ACHN (cell line): ENCODE data around the gene DNTT.
"Not testable (repeated sequence)": the region's sequence is repeated elsewhere in the genome, so short reads cannot be mapped to it uniquely, and the experiment has no call there.

Source experiments
- DNase-seq: peaks from one replicate; pipeline ENCODE4 v3.0.0-alpha.2; 2015
- in situ Hi-C: cut with HindIII; loops from 2 replicates; pipeline ENCODE4 v1.10.0; 2017; ENCODE audit warnings: low sequenced_read_pairs, low pct_ligation_motif_present, low pct_unique_long_range_greater_than_20kb

The DNTT gene

GRCh38 chr10:96297486-96297885 is 6.7 kb upstream of the DNTT start:
- in situ Hi-C loops, result no loop called here

GRCh38 chr10:96298362-96298761 is 5.9 kb upstream of the DNTT start:
- in situ Hi-C loops, result no loop called here
- no peak for DNase-seq

More at GRCh38 chr10:96297486-96297885, 6.7 kb upstream of the DNTT start:
- no peak for DNase-seq

DNA sequence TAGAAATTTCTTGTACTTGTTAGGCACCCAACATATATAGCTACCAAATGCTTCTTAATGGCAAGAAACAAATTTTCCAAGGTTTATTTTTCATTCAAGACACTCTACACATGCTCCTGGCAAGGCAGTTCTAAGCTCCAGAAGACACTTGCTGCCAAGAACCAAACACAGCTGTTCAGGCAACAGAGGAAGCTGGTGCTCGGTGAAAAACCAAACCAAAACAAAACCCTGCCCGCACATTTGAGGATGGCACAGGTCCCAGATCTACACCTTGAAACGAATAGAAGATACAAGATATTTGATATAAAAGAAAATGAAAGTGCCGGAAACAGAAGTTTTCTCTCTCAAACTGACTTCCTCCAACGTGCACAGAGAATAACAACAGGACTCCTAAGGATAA is 4.9 kb upstream of the DNTT start:
- DNase-seq, result no peak
- in situ Hi-C loops, result no loop called here

- in situ Hi-C loops, result no loop called here
- DNase-seq, result no peak
Measured at GRCh38 chr10:96301616-96302015, 2.6 kb upstream of the DNTT start.

- in situ Hi-C loops, result no loop called here
- DNase-seq, result no peak
Measured at GRCh38 chr10:96305019-96305418, 785 bp downstream of the DNTT start.

DNA sequence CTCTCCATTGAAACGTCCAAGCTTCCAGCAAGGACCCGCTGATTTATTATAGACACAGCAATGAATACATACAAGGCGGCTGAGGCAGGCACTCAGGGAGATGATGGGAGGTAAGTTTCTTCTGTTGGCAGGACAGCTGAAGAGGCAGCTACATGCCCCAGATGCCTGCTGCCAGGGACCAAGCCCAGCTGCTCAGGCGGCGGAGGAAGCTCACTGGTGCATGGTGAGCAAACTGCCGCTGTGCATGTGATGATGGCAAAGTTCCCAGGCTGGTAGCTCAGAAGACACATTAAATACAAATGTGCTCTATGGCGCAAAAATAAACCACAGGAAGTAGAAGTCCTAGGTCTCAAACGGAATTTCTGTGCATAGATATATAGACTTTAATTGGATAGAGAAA is 2.3 kb downstream of the DNTT start:
- peak; percentile 53 for DNase-seq
- in situ Hi-C loops, result no loop called here

DNA sequence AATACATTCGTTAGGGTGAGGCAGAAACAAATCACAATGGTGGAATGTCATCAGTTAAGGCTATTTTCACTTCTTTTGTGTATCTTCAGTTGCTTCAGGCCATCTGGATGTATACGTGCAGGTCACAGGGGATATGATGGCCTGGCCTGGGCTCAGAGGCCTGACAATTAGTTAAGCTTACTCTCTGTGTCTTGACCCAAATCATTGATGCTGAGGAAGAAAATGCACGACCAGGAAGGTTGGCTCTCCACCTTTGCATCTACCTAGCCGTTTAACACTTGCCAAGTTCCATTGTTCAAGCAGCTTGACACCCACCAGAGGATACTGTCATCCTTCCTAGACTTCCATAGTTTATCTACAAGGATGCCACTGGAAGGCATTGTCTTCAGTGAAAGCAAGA is 4.6 kb downstream of the DNTT start:
- in situ Hi-C loops, DNase-seq: not testable (repeated sequence)

DNA sequence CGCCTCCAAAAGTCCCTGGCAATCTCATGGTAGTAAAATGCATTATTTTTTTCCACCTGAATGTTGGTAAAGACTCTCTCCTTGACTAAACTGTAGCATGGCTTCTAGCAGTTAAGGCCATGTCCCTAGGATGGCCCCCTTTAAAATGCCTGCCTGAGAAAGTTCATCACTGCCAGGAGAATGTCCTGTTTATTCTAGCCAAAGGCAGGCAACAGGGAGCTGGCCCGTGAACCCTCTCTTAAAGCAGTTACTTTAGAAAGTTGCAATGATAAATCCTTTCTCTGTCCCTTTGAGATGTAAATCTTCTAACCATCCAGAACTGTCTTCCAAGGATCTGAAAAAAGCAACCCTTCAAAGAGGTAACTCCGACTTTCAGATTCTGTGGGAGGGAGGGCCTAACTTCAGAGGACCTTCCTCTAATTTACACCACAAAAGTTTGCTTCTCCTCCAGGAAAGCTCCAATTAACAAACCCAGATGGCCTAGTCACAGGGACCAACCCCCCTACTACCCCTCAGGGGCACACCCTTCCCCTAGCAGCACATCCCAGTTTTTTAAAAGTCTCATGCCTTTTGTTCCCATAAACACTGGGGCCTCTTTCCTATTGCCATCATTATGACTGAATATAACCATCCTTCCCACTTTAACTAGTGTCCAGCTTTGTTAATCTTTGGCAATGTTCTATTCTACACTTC is 5.5 kb downstream of the DNTT start:
- no peak for DNase-seq
- in situ Hi-C loops, result no loop called here

DNA sequence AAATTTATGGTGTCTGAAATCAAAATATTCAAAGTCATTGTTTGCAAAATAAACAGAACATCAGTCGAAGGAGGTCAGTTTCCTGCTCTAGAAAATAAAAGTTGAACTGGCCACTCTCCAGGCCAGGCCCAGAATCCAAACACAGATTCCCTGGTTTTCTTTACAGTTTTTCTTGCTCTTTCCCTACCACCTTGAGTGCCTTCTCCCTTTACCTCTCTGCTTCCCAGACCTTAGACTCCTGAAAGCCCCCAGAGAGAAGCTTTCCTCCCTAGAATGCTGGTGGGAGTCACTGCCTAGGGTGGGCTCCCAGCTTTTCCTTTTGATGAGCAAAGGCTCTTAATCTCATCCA is 6.1 kb downstream of the DNTT start:
- DNase-seq, result no peak
- in situ Hi-C loops, result no loop called here

DNA sequence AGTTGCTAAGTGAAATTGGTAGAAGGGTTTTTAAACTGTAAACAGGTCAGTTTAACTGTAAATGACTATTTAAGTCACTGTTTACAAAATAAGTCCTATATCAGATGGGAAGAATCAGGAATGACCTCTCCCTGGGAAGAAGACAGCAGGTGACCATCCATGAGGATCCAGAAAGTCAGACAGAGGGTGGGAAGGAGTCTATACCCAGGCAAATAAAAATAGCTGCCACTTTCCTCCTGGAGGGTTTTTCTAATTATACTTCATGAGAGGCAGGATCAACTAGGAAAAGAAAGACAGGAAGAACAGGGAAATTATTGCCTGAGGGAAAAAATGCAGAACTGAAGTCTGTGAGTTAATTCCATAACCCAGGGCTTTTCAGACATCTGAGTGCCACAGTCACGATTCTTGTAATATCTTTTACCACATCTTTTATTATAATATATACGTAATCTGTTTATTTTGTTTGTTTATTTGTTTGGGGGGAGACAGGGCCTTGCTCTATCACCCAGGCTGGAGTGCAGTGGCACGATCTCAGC is 7.0 kb downstream of the DNTT start:
- in situ Hi-C loops, result no loop called here
- no peak for DNase-seq

GRCh38 chr10:96313344-96313743 is 9.1 kb downstream of the DNTT start:
- DNase-seq, result no peak
- in situ Hi-C loops, result no loop called here

GRCh38 chr10:96317067-96317833 is 13.0 kb downstream of the DNTT start:
- in situ Hi-C loops, result no loop called here
- no peak for DNase-seq

GRCh38 chr10:96319754-96320474 is 15.7 kb downstream of the DNTT start:
- in situ Hi-C loops, result no loop called here
- peak; percentile 47 for DNase-seq

DNA sequence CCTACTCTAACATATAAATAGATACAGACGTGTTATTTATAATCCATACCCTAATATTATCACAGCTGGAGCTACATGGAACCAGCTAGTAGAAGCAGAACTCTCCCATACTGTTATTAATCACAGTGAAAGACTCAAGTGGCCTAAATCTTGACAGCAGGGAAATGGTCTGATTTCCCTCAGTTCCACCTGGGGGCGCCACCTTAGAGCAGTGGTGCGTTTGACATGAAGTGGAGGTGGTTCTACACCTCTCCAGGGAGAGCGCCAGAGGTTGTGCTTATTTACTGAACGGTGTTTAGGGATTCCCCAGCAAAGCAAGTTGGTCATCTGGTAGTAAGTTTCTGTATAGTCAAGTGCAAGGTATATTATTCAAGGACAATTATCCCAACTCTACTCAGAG is 17.6 kb downstream of the DNTT start:
- in situ Hi-C loops, result no loop called here
- no peak for DNase-seq

DNA sequence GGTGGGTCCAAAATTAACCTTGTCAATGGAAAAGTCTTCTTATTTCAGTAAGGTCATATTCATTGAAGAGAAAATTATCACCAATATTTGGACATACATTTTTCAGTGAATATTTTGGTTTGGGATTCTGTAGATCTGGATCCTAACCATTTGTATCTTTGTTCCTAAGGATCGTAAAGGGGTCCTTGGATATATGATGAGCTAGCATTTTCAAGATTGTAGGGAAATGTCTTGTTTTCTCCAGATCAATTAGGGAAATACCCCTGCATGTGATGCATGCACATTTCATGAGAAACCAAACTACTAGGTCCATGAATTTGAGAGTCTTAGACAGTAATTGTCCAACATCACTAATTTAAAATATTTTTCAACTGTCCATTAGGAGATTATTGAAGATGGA is 18.0 kb downstream of the DNTT start:
- DNase-seq, result no peak
- in situ Hi-C loops, result no loop called here

- in situ Hi-C loops, result no loop called here
- DNase-seq, result no peak
Measured at GRCh38 chr10:96324447-96324846, 20.2 kb downstream of the DNTT start.

DNA sequence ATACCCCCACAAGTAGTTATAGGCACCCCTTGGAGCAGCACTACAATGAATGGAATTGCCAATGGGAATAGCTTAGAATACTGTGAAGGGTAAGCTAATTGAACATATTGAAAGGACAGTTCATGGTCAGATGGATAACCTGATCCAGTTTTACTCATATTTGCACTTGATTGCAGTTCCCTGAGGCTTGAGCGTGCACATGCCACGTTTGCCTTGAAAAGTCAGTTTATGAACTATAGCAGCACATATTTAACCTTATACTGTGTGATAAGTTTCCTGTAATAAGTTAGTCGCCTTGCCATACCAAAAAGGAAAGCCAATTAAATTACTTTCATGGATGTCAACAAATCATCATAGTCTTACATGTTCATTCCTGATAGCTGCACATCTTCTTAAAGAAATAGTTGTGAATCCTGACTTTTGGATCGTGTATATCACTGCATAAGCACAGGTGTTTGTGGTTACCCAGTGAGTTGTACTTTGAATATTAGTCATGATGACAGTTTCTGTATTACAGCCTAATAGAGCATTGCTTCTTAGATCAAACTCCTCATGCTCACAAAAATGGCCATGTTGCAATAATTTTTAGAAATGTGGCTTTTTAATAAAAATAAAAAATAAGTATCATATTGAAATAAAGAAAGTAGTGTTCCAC is 21.6 kb downstream of the DNTT start:
- in situ Hi-C loops, result no loop called here

DNA sequence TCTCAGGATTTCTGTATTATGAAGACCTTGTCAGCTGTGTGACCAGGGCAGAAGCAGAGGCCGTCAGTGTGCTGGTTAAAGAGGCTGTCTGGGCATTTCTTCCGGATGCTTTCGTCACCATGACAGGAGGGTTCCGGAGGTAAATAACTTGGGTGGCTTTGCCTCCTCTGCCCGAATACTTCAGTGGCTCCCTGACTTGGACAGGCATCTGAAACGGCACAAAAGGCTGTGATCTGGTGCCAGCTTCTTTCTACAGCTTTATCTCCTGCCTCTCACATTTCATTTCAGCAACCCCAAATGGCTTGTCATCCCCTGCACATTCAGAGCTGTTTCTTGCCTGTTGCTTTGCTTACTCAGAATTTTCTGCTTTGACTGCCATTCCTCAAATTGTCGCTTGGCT is 23.2 kb downstream of the DNTT start:
- in situ Hi-C loops, result no loop called here
- no peak for DNase-seq

More for the DNA sequence above, 21.6 kb downstream of the DNTT start:
- DNase-seq, result no peak

DNA sequence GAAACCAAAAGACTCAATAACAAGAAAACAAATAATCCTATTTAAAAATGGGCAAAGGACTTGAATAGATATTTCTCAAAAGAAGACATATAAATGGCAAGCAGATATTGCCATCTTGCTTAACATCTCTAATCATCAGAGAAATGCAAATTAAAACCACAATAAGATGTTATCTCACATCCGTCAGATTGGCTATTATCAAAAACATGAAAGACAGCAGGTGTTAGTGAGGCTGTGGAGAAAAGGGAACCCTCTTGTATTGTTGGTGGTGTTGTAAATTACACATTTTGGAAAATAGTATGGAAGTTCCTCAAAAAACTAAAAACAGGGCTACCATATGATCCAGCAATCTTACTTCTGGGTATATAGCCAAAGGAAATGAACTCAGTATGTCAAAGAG is 28.9 kb downstream of the DNTT start:
- no peak for DNase-seq
- in situ Hi-C loops, result no loop called here
